Skeletal muscle tissue (tissue), 4 donors: ENCODE measurements around the gene METTL1. TPM values are rescaled to one million over a fixed set of nuclear protein-coding genes. Genes with fewer than 3 reads are reported as not detected.

ENCODE experiments used
- H3K27ac ChIP-seq: one replicate; pipeline ENCODE4 v1.7.0; 2013; ENCODE audit warnings: mild to moderate bottlenecking, low read depth, low read length, inconsistent platforms
- H3K27me3 ChIP-seq, 3 donors: one replicate each; pipeline ENCODE4 v1.7.0; 2013; ENCODE audit warnings: low read length in 3 of 3; ENCODE audit not compliant: control insufficient read depth in 3 of 3, insufficient read depth in 3 of 3
- H3K36me3 ChIP-seq, 3 donors: one replicate each; pipeline ENCODE4 v1.7.0; 2013; ENCODE audit warnings: low read length in 3 of 3; ENCODE audit not compliant: control insufficient read depth in 3 of 3, insufficient read depth in 3 of 3
- H3K4me1 ChIP-seq, 3 donors: one replicate each; pipeline ENCODE4 v1.7.0; 2013; ENCODE audit warnings: low read length in 3 of 3, mild to moderate bottlenecking in 3 of 3; ENCODE audit not compliant: control insufficient read depth in 3 of 3, insufficient read depth in 3 of 3
- H3K4me3 ChIP-seq, 3 donors: one replicate each; pipeline ENCODE4 v1.7.0; 2013; ENCODE audit warnings: low read length in 3 of 3
- H3K9ac ChIP-seq, 3 donors: one replicate each; pipeline ENCODE4 v1.7.0; 2013; ENCODE audit warnings: low read length in 3 of 3, mild to moderate bottlenecking in 3 of 3, moderate library complexity in 2 of 3, low read depth in 1 of 3
- H3K9me3 ChIP-seq, 3 donors: one replicate each; pipeline ENCODE4 v1.7.0; 2013; ENCODE audit warnings: low read length in 3 of 3; ENCODE audit not compliant: control insufficient read depth in 3 of 3
- total RNA-seq: library from RNA; depleted of rRNA; stranded (reverse); fragments of >200 nt; gene quantifications from one replicate; pipeline ENCODE4 v1.2.3, GENCODE V29; 2014
- donor health status: Osteomylitis.

The METTL1 gene
- total RNA-seq, 1 donor from 2014 or later: 5.7 TPM

DNA sequence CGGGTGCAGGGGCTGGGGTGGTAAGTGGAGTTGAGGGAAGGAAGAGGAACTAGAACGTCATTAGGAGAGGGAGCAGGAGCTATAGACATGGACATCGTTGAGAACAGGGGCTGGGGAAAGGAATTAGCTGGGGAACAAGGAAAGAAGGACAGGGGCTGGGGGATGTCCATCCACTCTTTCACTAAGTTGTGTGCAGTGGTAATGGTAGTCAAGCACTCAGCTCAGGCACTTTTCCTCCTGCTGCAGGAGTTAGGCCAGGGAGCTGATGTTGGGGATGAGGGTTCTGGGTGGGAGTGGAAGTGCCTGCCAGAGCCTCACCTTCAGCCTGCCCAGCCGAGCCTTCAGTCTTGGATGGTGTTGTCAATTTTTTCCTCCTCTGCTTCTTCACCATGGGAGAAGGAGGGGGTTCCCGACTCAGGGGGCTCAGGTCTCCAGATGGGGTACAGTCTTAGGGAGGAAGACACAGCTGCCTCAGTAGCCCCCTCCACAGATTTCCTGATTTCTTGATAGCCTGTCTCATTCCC lies 42.5 kb downstream of the METTL1 start:
- Histone ChIP-seq H3K9ac (no peak overlapping the region), H3K36me3 (peaks cover 0 to 2% (median 0%) of the 10 kb centered on the region in 3 donors), H3K4me1 (peaks cover 15 to 19% (median 18%) of the 10 kb centered on the region in 3 donors), H3K27ac (no peak overlapping the region), H3K4me3 (no peak overlapping the region), H3K9me3 (no peaks in the 10 kb centered on the region), H3K27me3 (peaks cover 18 to 68% (median 54%) of the 10 kb centered on the region in 3 donors)

DNA sequence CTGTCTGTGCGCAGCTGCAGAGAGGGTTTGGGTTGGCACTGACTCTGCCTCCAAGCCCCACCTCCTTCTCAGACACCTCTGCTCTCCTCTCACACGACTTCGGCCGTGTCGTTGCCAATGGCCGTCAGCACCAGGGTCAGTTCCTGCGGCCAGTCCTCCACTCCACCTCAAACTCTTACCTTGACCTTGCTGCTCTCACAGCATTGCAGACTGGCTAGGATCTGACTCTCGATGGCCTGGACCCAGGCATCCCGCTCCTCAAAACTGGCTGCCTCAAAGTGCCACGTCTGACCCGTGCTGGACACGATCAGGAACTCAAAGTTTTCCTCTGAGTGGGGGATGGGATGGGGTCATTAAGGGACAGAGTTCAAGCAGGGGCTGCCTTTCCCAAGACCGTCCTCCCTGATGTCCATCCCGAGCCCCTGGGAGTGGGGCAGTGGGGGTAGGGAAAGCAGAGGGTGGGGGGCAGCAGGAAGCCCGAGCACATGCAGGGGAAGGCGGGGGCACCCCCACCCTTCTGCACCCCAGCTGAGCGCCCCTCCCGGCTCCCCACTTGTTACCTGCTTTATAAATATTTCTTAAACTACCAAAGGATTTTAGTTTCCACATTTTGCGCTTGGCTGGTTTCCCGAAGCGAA lies 44.0 kb downstream of the METTL1 start:
- H3K36me3 ChIP-seq: peaks cover 0 to 2% (median 0%) of the 10 kb centered on the region in 3 donors
- peaks cover 18 to 60% (median 60%) of the 10 kb centered on the region in 3 donors for H3K27me3 ChIP-seq
- H3K9ac ChIP-seq: peak overlapping the region in 1 of 3 donors; percentile 50
- no peak overlapping the region for H3K27ac ChIP-seq
- no peak overlapping the region for H3K4me3 ChIP-seq
- H3K4me1 ChIP-seq: peaks cover 15 to 19% (median 18%) of the 10 kb centered on the region in 3 donors
- no peaks in the 10 kb centered on the region for H3K9me3 ChIP-seq

DNA sequence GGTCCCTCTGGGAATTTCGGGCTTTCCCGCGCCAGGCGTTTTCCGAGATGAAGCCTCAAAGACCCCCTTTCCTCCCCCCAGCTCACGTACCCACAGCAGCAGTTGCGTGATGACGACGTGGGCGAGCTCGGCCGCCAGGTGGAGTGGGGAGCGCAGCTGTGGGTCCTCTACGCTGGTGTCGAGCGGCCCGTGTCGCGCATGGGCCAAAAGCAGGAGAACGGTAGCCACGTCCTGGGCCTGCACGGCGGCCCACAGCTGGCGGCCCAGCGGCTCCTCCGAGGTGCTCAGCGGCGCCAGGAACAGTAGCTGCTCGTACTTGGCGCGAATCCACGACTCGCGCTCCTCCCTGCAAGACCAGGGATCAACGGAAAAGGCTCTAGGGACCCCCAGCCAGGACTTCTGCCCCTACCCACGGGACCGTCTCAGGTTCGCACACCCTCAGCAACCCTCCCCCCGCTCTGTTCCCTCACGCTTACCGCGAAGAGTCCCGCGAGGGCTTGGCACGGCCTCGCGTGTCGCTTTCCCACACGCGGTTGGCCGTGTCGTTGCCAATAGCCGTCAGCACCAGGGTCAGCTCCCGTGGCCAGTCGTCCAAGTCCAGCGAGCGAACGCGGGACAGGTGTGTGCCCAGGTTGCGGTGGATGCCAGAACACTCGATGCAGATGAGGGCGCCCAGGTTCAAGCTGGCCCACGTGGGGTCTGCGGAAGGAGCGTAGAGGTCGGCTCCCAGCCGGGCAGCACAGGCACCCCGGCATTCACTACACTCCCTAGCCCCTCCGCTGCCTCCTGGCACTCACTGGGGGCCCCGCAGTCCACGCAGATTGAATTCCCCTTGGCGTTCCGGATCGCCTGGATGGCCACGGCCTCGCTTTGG lies 44.8 kb downstream of the METTL1 start:
- no peaks in the 10 kb centered on the region for H3K9me3 ChIP-seq
- peaks cover 0 to 2% (median 0%) of the 10 kb centered on the region in 3 donors for H3K36me3 ChIP-seq
- peaks cover 15 to 19% (median 18%) of the 10 kb centered on the region in 3 donors for H3K4me1 ChIP-seq
- H3K9ac ChIP-seq: peak overlapping the region in 1 of 3 donors; percentile 57
- H3K4me3 ChIP-seq: peak overlapping the region; percentile 60 to 74 (median 70)
- peaks cover 18 to 60% (median 54%) of the 10 kb centered on the region in 3 donors for H3K27me3 ChIP-seq
- no peak overlapping the region for H3K27ac ChIP-seq

DNA sequence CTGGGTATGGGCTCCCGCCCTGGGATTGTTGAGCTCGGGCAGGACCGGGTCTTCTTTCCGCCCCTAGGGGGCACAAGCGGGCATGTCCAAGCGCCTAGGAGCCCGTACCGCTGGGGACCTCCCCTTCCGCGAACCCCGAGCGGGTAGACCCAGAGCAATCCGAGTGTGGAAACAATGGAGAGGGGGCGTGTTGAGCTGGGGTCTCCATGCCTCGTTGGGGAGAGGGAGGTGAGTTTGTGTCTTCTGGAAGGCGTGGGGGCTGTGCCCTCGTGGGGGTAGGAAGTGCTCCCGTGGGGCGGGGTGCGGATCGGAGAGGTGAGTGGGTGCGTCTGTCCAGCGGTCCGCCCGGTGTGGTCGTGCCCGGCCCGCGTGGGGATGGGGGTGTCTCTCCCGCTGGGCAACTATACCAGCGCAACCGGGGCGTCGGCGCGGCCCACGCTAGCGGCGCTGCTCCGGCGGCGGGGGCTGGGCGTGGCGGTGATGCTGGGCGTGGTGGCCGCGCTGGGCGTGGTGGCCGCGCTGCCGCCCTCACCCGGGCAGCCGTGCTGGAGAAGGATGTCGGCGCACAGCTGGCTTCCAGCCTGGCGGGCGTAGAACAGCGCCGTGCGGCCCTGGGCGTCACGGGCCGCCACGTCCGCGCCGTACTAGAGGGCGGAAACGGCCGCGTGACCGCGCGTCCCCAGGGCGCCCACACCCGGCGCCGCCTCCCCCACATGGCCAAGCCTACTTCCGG lies 45.6 kb downstream of the METTL1 start:
- H3K27ac ChIP-seq: peak overlapping the region; percentile 60
- H3K9ac ChIP-seq: peak overlapping the region; percentile 30 to 57 (median 53)

DNA sequence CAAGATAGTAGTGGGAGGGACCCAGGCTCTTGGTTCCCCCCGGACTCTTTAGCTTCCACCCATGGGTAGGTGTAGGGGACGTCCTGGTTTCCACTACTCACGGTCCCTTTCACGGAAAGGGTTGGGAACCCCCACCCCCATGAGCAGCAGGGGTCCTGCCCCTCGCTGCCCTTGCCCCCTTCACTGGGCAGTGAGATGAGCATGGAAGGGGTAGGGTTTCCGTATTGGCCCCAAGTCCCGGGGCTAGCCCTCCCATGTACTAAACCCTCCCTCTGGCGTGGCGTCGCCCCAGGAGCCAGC lies 46.1 kb downstream of the METTL1 start:
- H3K9ac ChIP-seq: peak overlapping the region in 1 of 3 donors; percentile 40
- peaks cover 18 to 52% (median 44%) of the 10 kb centered on the region in 3 donors for H3K27me3 ChIP-seq
- peaks cover 4 to 9% (median 6%) of the 10 kb centered on the region in 3 donors for H3K36me3 ChIP-seq
- H3K4me3 ChIP-seq: peak overlapping the region; percentile 70 to 74 (median 71)
- peaks cover 15 to 19% (median 18%) of the 10 kb centered on the region in 3 donors for H3K4me1 ChIP-seq
- H3K9me3 ChIP-seq: no peaks in the 10 kb centered on the region
- H3K27ac ChIP-seq: no peak overlapping the region

More for the DNA sequence above, 45.6 kb downstream of the METTL1 start:
- Histone ChIP-seq H3K9me3 (no peaks in the 10 kb centered on the region), H3K27me3 (peaks cover 18 to 55% (median 49%) of the 10 kb centered on the region in 3 donors), H3K36me3 (peaks cover 2 to 4% (median 2%) of the 10 kb centered on the region in 3 donors), H3K4me1 (peaks cover 15 to 19% (median 18%) of the 10 kb centered on the region in 3 donors), H3K4me3 (peak overlapping the region; percentile 70 to 74 (median 71))

DNA sequence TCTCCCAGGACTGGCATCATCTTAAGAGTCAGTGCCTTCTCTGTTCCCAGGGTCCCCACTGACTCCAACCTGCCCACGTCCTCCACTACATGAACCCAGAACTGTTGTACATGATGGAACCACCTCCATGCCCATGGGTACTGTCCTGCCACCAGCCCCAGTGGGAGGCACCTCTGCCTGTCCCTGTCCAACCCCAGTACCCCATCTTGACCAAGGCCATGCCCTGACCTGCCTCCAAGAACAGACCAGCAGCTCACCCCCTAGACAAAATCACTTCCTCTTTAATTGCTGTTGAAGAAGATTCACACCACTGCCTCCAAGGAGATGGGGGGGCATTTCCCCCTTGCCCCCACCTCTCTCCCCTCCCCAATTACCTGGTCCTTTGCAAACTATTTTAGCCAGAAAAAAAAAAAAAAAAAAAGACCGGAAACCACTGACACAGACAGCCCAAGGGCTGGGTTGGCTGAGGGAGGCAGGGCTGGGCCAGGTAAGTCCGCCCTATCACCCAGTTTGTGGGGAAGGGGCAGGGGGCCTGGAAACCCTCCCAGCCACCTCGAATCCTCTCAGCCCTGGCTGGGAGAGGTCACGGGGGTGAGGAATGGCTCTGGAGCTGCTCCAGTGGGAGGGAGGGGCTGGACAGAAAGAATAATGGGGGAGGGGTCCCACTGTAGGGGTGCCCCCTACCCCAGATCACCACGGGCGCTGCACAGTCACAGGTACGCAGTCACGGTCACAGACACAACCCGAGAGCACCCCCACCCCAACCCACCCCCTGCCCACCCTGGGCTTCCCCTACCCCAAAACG lies 46.8 kb downstream of the METTL1 start:
- Histone ChIP-seq H3K27ac (no peak overlapping the region), H3K4me3 (no peak overlapping the region), H3K9ac (no peak overlapping the region), H3K36me3 (peaks cover 11 to 15% (median 12%) of the 10 kb centered on the region in 3 donors), H3K27me3 (peaks cover 15 to 49% (median 43%) of the 10 kb centered on the region in 3 donors), H3K4me1 (peaks cover 15 to 19% (median 18%) of the 10 kb centered on the region in 3 donors), H3K9me3 (no peaks in the 10 kb centered on the region)

DNA sequence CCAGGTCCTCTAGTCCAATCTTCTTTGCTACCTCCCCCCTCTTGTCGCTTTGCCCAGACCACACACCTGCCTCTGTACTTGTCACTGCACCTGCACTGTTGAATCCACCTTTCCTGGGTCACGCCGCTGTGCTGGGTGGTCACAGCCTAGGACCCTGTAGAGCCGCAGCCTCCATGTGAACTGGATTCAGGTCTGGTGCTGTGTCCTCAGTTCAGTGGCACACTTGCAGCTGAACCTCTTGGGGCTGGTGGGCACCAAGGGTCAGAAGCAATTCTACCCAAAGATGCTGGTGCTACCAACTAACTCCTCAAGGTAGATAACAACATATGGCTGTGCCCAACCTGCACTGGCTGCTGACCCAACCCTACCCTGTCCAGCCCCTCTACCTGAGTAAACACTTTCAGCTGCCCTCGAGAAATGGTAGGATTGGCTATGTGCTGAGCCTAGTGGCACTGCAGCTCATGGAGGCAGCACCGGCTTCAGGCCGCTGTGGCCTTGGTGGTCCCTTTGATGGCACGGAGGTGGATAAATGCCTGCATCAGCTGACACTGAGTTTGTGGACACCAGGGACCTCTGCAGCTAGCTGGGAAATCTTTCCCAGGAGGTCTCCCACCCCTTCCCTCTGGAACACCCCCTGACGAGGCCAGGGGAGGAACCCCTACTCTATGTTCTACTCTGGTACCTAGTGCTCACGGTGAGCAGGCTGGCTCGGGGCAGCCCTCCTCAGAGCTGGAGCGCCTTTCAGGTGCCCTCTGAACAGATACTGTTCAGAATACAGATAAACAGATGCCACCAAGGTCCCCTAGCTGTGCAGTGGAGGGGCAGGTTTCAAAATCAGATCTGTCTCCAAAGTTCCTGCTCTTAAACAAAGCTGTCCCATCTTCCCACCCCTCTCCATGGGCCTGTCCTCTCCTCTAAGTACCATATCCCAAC lies 47.6 kb downstream of the METTL1 start:
- H3K36me3 ChIP-seq: peaks cover 19 to 23% (median 21%) of the 10 kb centered on the region in 3 donors

DNA sequence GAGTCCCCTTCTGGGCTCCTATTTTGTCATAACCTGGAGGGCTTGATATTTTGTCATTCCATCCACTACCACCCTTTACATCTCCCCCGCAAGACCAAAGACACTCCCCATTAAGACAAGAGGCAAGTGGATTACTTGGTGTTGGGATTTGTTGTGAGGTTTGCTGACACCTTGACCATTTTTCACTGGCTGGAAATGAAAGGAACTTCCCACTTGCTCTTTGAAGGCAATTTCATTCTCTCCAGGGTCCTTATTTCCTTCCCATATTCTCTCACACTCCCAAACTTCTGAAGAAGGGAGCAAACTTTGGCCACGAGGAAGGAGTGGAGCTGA lies 48.3 kb downstream of the METTL1 start:
- Histone ChIP-seq H3K4me1 (peaks cover 15 to 19% (median 18%) of the 10 kb centered on the region in 3 donors), H3K27me3 (peaks cover 15 to 44% (median 43%) of the 10 kb centered on the region in 3 donors), H3K9me3 (no peaks in the 10 kb centered on the region), H3K9ac (no peak overlapping the region), H3K4me3 (no peak overlapping the region), H3K36me3 (peaks cover 26 to 29% (median 27%) of the 10 kb centered on the region in 3 donors), H3K27ac (no peak overlapping the region)

More for the DNA sequence above, 47.6 kb downstream of the METTL1 start:
- Histone ChIP-seq H3K9me3 (no peaks in the 10 kb centered on the region), H3K4me1 (peaks cover 15 to 19% (median 18%) of the 10 kb centered on the region in 3 donors), H3K27ac (no peak overlapping the region), H3K9ac (no peak overlapping the region), H3K27me3 (peaks cover 15 to 45% (median 43%) of the 10 kb centered on the region in 3 donors), H3K4me3 (no peak overlapping the region)
